SK-N-MC (cell line): ENCODE results near the gene FKBP7.

Source experiments
- EZH2 ChIP-seq: fragments of 200-600 bp; sonication (generic); IDR thresholded peaks from one replicate; pipeline ENCODE4 v1.6.1; 2017; ENCODE audit warnings: antibody characterized with exemption
- POLR2AphosphoS5 ChIP-seq: IDR thresholded peaks from 2 replicates; pipeline ENCODE4 v1.6.1; 2012; ENCODE audit warnings: mild to moderate bottlenecking, low read depth, low read length, borderline replicate concordance

- TF ChIP-seq EZH2 (no peak), POLR2AphosphoS5 (peak; percentile 73)
Observed at GRCh38 chr2:178522950-178523595, 44.7 kb upstream of the FKBP7 start.
